Left colon (tissue), 2 donors: ENCODE measurements around the gene SPATS2L. TPM values are rescaled to one million over a fixed set of nuclear protein-coding genes. Genes with fewer than 3 reads are reported as not detected.

Experiments
- ATAC-seq: fragments of 200-7000 bp; cut with Tn5 transposase; one replicate; pipeline ENCODE4 v1.9.1; 2020; ENCODE audit warnings: mild to moderate bottlenecking, moderate library complexity
- DNase-seq, 2 donors: peaks; one replicate each; pipeline ENCODE4 v3.0.0-alpha.2; 2020
- intact Hi-C, 2 donors: fragments of 100-400 bp; cut with DNase I in 1 of 2; cut with micrococcal nuclease in 1 of 2; formaldehyde crosslinking; loops; one replicate each; pipeline versions ENCODE4 v1.11.2 to v1.14.0; 2022; cut with DNase I, micrococcal nuclease
- total RNA-seq, 2 donors: library from RNA; stranded (reverse); fragmentation: NEBNext Ultra II Directional; extraction: Animal tissue kit (Norgen Biotek cat#: 25700); gene quantifications; one replicate each; pipeline ENCODE4 v1.2.1, GENCODE V29; 2021
- donor health status: DM: no; HTN: no; CAD: no.
- donor health status: DM: yes; HTN: yes; CAD: no.

Gene SPATS2L
- total RNA-seq, 2 donors from 2014 or later, result 157 to 240 TPM

GRCh38 chr2:200314976-200315567 is 8.6 kb downstream of the SPATS2L start:
- DNase-seq (no peak), ATAC-seq (no peak)
- intact Hi-C loops, result loop anchor here in 1 of 2 donors (10.0 kb wide), 1 partner anchor 150 kb away; no protein-coding TSS in a partner anchor

- ATAC-seq (no peak), DNase-seq (no peak)
- intact Hi-C loops, result loop anchor here in 1 of 2 donors (10.0 kb wide), 1 partner anchor 147 kb away; no protein-coding TSS in a partner anchor
Observed at GRCh38 chr2:200317975-200318374, 11.5 kb downstream of the SPATS2L start.

- intact Hi-C loops, result loop anchor here in 1 of 2 donors (10.0 kb wide), 1 partner anchor 146 kb away; no protein-coding TSS in a partner anchor
- no peak for DNase-seq
- no peak for ATAC-seq
Observed at GRCh38 chr2:200318940-200319435, 12.5 kb downstream of the SPATS2L start.

- DNase-seq, result no peak
- ATAC-seq, result no peak
- intact Hi-C loops, result loop anchor here in 1 of 2 donors (10.0 kb wide), 1 partner anchor 145 kb away; no protein-coding TSS in a partner anchor
Observed at GRCh38 chr2:200319548-200320337, 13.2 kb downstream of the SPATS2L start.

GRCh38 chr2:200320344-200320743 is 13.9 kb downstream of the SPATS2L start:
- ATAC-seq, result no peak
- intact Hi-C loops, result no loop called here
- no peak for DNase-seq

- ATAC-seq, result no peak
- no peak for DNase-seq
- intact Hi-C loops, result no loop called here
Observed at GRCh38 chr2:200320991-200321390, 14.5 kb downstream of the SPATS2L start.

GRCh38 chr2:200321780-200322534 is 15.5 kb downstream of the SPATS2L start:
- DNase-seq (no peak), ATAC-seq (no peak)
- intact Hi-C loops, result no loop called here

GRCh38 chr2:200322607-200323006 is 16.1 kb downstream of the SPATS2L start:
- ATAC-seq (no peak), DNase-seq (no peak)
- intact Hi-C loops, result no loop called here

GRCh38 chr2:200324362-200324761 is 17.9 kb downstream of the SPATS2L start:
- DNase-seq (no peak), ATAC-seq (no peak)
- intact Hi-C loops, result no loop called here

- ATAC-seq (no peak), DNase-seq (no peak)
- intact Hi-C loops, result no loop called here
Observed at GRCh38 chr2:200329384-200329783, 22.9 kb downstream of the SPATS2L start.

GRCh38 chr2:200329798-200330197 is 23.3 kb downstream of the SPATS2L start:
- intact Hi-C loops, result no loop called here
- ATAC-seq (no peak), DNase-seq (no peak)

GRCh38 chr2:200330351-200331060 is 24.0 kb downstream of the SPATS2L start:
- intact Hi-C loops, result no loop called here
- DNase-seq (no peak), ATAC-seq (no peak)

GRCh38 chr2:200331061-200331400 is 24.5 kb downstream of the SPATS2L start:
- no peak for ATAC-seq
- no peak for DNase-seq
- intact Hi-C loops, result no loop called here

GRCh38 chr2:200335657-200336056 is 29.2 kb downstream of the SPATS2L start:
- intact Hi-C loops, result no loop called here
- peak; percentile 97 for ATAC-seq
- DNase-seq, result no peak

- no peak for ATAC-seq
- DNase-seq, result no peak
- intact Hi-C loops, result no loop called here
Observed at GRCh38 chr2:200336980-200337615, 30.6 kb downstream of the SPATS2L start.

- DNase-seq, result no peak
- no peak for ATAC-seq
- intact Hi-C loops, result no loop called here
Observed at GRCh38 chr2:200337621-200338020, 31.1 kb downstream of the SPATS2L start.

GRCh38 chr2:200338692-200339091 is 32.2 kb downstream of the SPATS2L start:
- ATAC-seq, result peak; percentile 25
- no peak for DNase-seq

GRCh38 chr2:200340508-200341224 is 34.2 kb downstream of the SPATS2L start:
- ATAC-seq (no peak), DNase-seq (no peak)
- intact Hi-C loops, result no loop called here

More at GRCh38 chr2:200338692-200339091, 32.2 kb downstream of the SPATS2L start:
- intact Hi-C loops, result no loop called here
